H9 (cell line): Measurements from ENCODE around the gene MYRIP. TPM values are rescaled to one million over a fixed set of nuclear protein-coding genes. Genes with fewer than 3 reads are reported as not detected.

Experiments
- DNase-seq: peaks from one replicate; pipeline ENCODE4 v3.0.0-alpha.2; 2017
- H2AFZ ChIP-seq: one replicate; pipeline ENCODE4 v1.6.1; 2013; ENCODE audit warnings: mild to moderate bottlenecking, low read length, control low read depth, moderate library complexity
- H2AK5ac ChIP-seq: 2 replicates; pipeline ENCODE4 v1.6.1; 2013; ENCODE audit warnings: low read length, control low read depth, mixed read lengths; ENCODE audit not compliant: insufficient read length
- H2BK120ac ChIP-seq: one replicate; pipeline ENCODE4 v1.6.1; 2013; ENCODE audit warnings: low read depth, mild to moderate bottlenecking, low read length, control low read depth, inconsistent platforms; ENCODE audit not compliant: poor library complexity, severe bottlenecking
- H2BK12ac ChIP-seq: 2 replicates; pipeline ENCODE4 v1.6.1; 2013; ENCODE audit warnings: low read length, control low read depth, mixed read lengths, low read depth; ENCODE audit not compliant: insufficient read length
- H2BK15ac ChIP-seq: 2 replicates; pipeline ENCODE4 v1.6.1; 2013; ENCODE audit warnings: low read depth, low read length, control low read depth
- H2BK20ac ChIP-seq: one replicate; pipeline ENCODE4 v1.6.1; 2013; ENCODE audit warnings: low read depth, mild to moderate bottlenecking, low read length, control low read depth, inconsistent platforms; ENCODE audit not compliant: poor library complexity, severe bottlenecking
- H2BK5ac ChIP-seq: 2 replicates; pipeline ENCODE4 v1.6.1; 2013; ENCODE audit warnings: low read length, control low read depth, mixed read lengths; ENCODE audit not compliant: insufficient read length
- H3K14ac ChIP-seq: 2 replicates; pipeline ENCODE4 v1.6.1; 2013; ENCODE audit warnings: low read length, control low read depth; ENCODE audit not compliant: insufficient read depth
- H3K18ac ChIP-seq: 2 replicates; pipeline ENCODE4 v1.6.1; 2013; ENCODE audit warnings: low read depth, mild to moderate bottlenecking, mixed read lengths, low read length, control low read depth; ENCODE audit not compliant: insufficient read length
- H3K23ac ChIP-seq: 2 replicates; pipeline ENCODE4 v1.6.1; 2013; ENCODE audit warnings: low read length, control low read depth, mixed read lengths, low read depth; ENCODE audit not compliant: insufficient read length
- H3K23me2 ChIP-seq: 2 replicates; pipeline ENCODE4 v1.6.1; 2013; ENCODE audit warnings: low read depth, mild to moderate bottlenecking, mixed read lengths, low read length, control low read depth; ENCODE audit not compliant: insufficient read length, poor library complexity, severe bottlenecking
- H3K27ac ChIP-seq: 2 replicates; pipeline ENCODE4 v1.5.1; 2013; ENCODE audit warnings: low read length, control low read depth, mixed read lengths, low read depth; ENCODE audit not compliant: insufficient read length
- H3K27me3 ChIP-seq: 2 replicates; pipeline ENCODE4 v1.6.1; 2013; ENCODE audit warnings: low read length, control low read depth, inconsistent platforms; ENCODE audit not compliant: insufficient read depth
- H3K4ac ChIP-seq: 2 replicates; pipeline ENCODE4 v1.6.1; 2013; ENCODE audit warnings: low read depth, mild to moderate bottlenecking, control low read depth, inconsistent platforms, low read length, moderate library complexity
- H3K4me1 ChIP-seq: 2 replicates; pipeline ENCODE4 v1.6.1; 2013; ENCODE audit warnings: low read length, control low read depth, inconsistent platforms; ENCODE audit not compliant: insufficient read depth
- H3K4me2 ChIP-seq: 2 replicates; pipeline ENCODE4 v1.6.1; 2013; ENCODE audit warnings: low read length, control low read depth, mixed read lengths; ENCODE audit not compliant: insufficient read length, insufficient read depth
- H3K56ac ChIP-seq: 2 replicates; pipeline ENCODE4 v1.6.1; 2013; ENCODE audit warnings: low read depth, mild to moderate bottlenecking, mixed read lengths, low read length, control low read depth; ENCODE audit not compliant: insufficient read length
- H3K79me1 ChIP-seq: 2 replicates; pipeline ENCODE4 v1.6.1; 2013; ENCODE audit warnings: low read depth, mild to moderate bottlenecking, moderate library complexity, low read length, control low read depth, inconsistent platforms; ENCODE audit not compliant: insufficient read depth, poor library complexity, severe bottlenecking
- H3K79me2 ChIP-seq: 2 replicates; pipeline ENCODE4 v1.6.1; 2013; ENCODE audit warnings: low read length, control low read depth, inconsistent platforms; ENCODE audit not compliant: insufficient read depth
- H3K9ac ChIP-seq: 2 replicates; pipeline ENCODE4 v1.6.1; 2013; ENCODE audit warnings: low read length, control low read depth, mixed read lengths; ENCODE audit not compliant: insufficient read length; ENCODE audit errors: extremely low read depth
- H3K9me3 ChIP-seq: one replicate; pipeline ENCODE4 v1.6.1; 2013; ENCODE audit warnings: low read depth, low read length, inconsistent platforms; ENCODE audit not compliant: control insufficient read depth
- H3T11ph ChIP-seq: one replicate; pipeline ENCODE4 v1.6.1; 2013; ENCODE audit warnings: mild to moderate bottlenecking, low read length, control low read depth, inconsistent platforms
- H4K20me1 ChIP-seq: one replicate; pipeline ENCODE4 v1.6.1; 2013; ENCODE audit not compliant: control insufficient read depth, insufficient read length, insufficient read depth
- H4K5ac ChIP-seq: 2 replicates; pipeline ENCODE4 v1.6.1; 2013; ENCODE audit warnings: low read depth, mild to moderate bottlenecking, mixed read lengths, low read length, control low read depth; ENCODE audit not compliant: insufficient read length
- H4K8ac ChIP-seq: replicated peaks from 2 replicates; pipeline ENCODE4 v1.6.1; 2013; ENCODE audit warnings: low read length, control low read depth, mixed read lengths, low read depth; ENCODE audit not compliant: insufficient read length
- H4K91ac ChIP-seq: 2 replicates; pipeline ENCODE4 v1.6.1; 2013; ENCODE audit warnings: low read depth, mild to moderate bottlenecking, moderate library complexity, mixed read lengths, low read length, control low read depth; ENCODE audit not compliant: insufficient read length
- H3K27ac Mint-ChIP-seq, 3 experiments: 2 replicates in 2 of 3; 3 replicates in 1 of 3; pipeline ENCODE4 v1.8.0; 2020 to 2021; ENCODE audit warnings: mixed read lengths in 3 of 3, mild to moderate bottlenecking in 1 of 3, moderate library complexity in 1 of 3
- H3K27me3 Mint-ChIP-seq: 2 replicates; pipeline ENCODE4 v1.8.0; 2021; ENCODE audit warnings: low read depth, mild to moderate bottlenecking, moderate library complexity, mixed read lengths
- H3K36me3 Mint-ChIP-seq, 3 experiments: 2 replicates in 2 of 3; 3 replicates in 1 of 3; pipeline ENCODE4 v1.8.0; 2020 to 2021; ENCODE audit warnings: low read depth in 3 of 3, mixed read lengths in 3 of 3; ENCODE audit not compliant: insufficient read depth in 1 of 3
- H3K4me1 Mint-ChIP-seq, 2 experiments: 2 replicates each; pipeline ENCODE4 v1.8.0; 2020; ENCODE audit warnings: mixed read lengths in 2 of 2
- H3K4me3 Mint-ChIP-seq, 2 experiments: 2 replicates in 1 of 2; 3 replicates in 1 of 2; pipeline ENCODE4 v1.8.0; 2020 to 2021; ENCODE audit warnings: mild to moderate bottlenecking in 2 of 2, mixed read lengths in 2 of 2, moderate library complexity in 1 of 2
- H3K9me3 Mint-ChIP-seq, 2 experiments: 2 replicates in 1 of 2; 3 replicates in 1 of 2; pipeline ENCODE4 v1.8.0; 2020; ENCODE audit warnings: mild to moderate bottlenecking in 2 of 2, mixed read lengths in 2 of 2, moderate library complexity in 1 of 2
- CTCF ChIP-seq: fragments of 200-600 bp; sonication (generic); conservative IDR thresholded peaks from 3 replicates; pipeline ENCODE4 v1.8.0; 2021; ENCODE audit warnings: antibody characterized with exemption, mild to moderate bottlenecking
- WGBS: extraction: QIAGEN DNeasy Blood & Tissue Kit; methylation state at CpG from one replicate; pipeline ENCODE4 v1.1.7; 2013; ENCODE audit warnings: missing lambda C conversion rate, low lambda C conversion rate, mixed read lengths; ENCODE audit not compliant: insufficient read length; ENCODE audit errors: extremely low coverage; 5-methylcytosine and 5-hydroxymethylcytosine counted together
- total RNA-seq: library from RNA; stranded (reverse); gene quantifications from 2 replicates; pipeline ENCODE4 v1.2.1, GENCODE V29; 2021

MYRIP gene
- total RNA-seq, 1 experiment from 2014 or later = 1.8 TPM

GRCh38 chr3:40237889-40238571 lies 428.6 kb downstream of the MYRIP start:
- H2BK12ac ChIP-seq = no peak overlapping the region
- no peaks in the 10 kb centered on the region for H3K79me2 ChIP-seq
- Mint-ChIP-seq H3K4me1 (peaks cover 7% of the 10 kb centered on the region in 2 experiments), H3K9me3 (no peaks in the 10 kb centered on the region), H3K4me3 (no peak overlapping the region), H3K27me3 (no peaks in the 10 kb centered on the region; the same call in 1 of the 2 replicates), H3K27ac (peak overlapping the region in 1 of 3 experiments; percentile 25; a peak in 2 of 7 replicates), H3K36me3 (no peaks in the 10 kb centered on the region)
- H4K5ac ChIP-seq = no peak overlapping the region
- H3K23ac ChIP-seq = no peak overlapping the region
- H3K4ac ChIP-seq = no peak overlapping the region
- H3K14ac ChIP-seq = no peak overlapping the region
- no peak overlapping the region for H2AFZ ChIP-seq
- H3K56ac ChIP-seq = no peak overlapping the region
- no peak overlapping the region for H3K27ac ChIP-seq
- H3K4me2 ChIP-seq = no peak overlapping the region
- H4K8ac ChIP-seq = no peak overlapping the region
- no peaks in the 10 kb centered on the region for H3K79me1 ChIP-seq
- peak; percentile 60 for TF ChIP-seq CTCF
- H2BK20ac ChIP-seq = no peak overlapping the region
- H3K23me2 ChIP-seq = no peaks in the 10 kb centered on the region
- no peak overlapping the region for H2BK120ac ChIP-seq
- no peak overlapping the region for H3K9ac ChIP-seq
- no peaks in the 10 kb centered on the region for H3K27me3 ChIP-seq
- no peak overlapping the region for H2BK5ac ChIP-seq
- no peak overlapping the region for H2BK15ac ChIP-seq
- H3K4me1 ChIP-seq = no peaks in the 10 kb centered on the region; the same call in 1 of the 2 replicates
- no peaks in the 10 kb centered on the region for H3K9me3 ChIP-seq
- H3T11ph ChIP-seq = no peak overlapping the region
- H2AK5ac ChIP-seq = no peak overlapping the region
- WGBS = no CpG with 5 or more reads among the region's 8 CpGs
- H4K91ac ChIP-seq = no peak overlapping the region
- H4K20me1 ChIP-seq = no peaks in the 10 kb centered on the region
- H3K18ac ChIP-seq = no peak overlapping the region
- peak; percentile 57 for DNase-seq
